Stimulated activated CD8-positive, alpha-beta memory T cell treated with anti-CD3 and anti-CD28 coated beads, Interleukin-15, amount 100 ng/mL, for 48 hours (primary cell): ENCODE results near the gene MARCHF6.
"Not testable (repeated sequence)": the region's sequence is repeated elsewhere in the genome, so short reads cannot be mapped to it uniquely, and the experiment has no call there.

ENCODE experiments used
- DNase-seq, 2 donors: peaks; one replicate each; pipeline ENCODE4 v3.0.0-alpha.2; 2020; ENCODE audit warnings: low read depth in 2 of 2

MARCHF6 gene, protein sequence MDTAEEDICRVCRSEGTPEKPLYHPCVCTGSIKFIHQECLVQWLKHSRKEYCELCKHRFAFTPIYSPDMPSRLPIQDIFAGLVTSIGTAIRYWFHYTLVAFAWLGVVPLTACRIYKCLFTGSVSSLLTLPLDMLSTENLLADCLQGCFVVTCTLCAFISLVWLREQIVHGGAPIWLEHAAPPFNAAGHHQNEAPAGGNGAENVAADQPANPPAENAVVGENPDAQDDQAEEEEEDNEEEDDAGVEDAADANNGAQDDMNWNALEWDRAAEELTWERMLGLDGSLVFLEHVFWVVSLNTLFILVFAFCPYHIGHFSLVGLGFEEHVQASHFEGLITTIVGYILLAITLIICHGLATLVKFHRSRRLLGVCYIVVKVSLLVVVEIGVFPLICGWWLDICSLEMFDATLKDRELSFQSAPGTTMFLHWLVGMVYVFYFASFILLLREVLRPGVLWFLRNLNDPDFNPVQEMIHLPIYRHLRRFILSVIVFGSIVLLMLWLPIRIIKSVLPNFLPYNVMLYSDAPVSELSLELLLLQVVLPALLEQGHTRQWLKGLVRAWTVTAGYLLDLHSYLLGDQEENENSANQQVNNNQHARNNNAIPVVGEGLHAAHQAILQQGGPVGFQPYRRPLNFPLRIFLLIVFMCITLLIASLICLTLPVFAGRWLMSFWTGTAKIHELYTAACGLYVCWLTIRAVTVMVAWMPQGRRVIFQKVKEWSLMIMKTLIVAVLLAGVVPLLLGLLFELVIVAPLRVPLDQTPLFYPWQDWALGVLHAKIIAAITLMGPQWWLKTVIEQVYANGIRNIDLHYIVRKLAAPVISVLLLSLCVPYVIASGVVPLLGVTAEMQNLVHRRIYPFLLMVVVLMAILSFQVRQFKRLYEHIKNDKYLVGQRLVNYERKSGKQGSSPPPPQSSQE

DNA sequence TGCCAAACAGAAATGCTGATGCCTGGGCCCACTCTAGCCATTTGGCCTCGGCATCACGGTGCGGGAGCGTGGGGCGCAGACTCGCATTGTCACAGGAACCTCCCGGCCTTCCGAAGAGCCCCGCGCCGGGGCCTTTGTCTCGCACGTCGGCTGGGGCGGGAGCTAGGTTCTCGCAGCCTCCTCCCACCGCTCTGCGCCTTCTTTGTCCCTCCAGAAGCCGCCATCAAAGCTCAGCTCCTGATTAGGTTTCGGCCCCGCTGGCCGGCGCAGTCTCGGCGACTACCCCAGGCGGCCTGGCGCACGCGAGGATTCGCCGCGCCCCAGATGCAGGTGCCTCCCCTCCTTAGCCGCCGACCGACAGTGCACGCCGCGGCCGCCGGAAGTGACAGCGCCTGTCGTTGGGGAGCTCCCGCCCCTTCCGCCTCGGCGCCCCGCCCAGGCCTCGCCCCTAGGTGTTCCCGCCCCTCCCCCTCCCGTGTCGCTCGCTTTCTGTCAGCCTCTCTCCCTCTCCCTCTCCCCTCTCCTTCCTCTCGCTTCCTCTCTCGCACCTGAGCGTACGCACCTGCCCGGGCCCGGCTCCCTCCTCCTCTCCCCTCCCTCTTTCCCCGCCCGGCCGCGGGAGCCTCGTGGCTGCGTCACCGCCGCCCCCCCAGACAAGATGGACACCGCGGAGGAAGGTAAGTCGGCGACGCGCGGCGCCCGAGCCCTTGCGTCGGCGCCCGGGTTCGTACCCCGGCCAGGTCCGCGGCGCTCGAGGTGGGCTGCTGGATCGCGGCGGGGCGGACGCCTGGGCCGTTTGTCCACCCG, at the start of gene MARCHF6:
MARCHF6 (plus strand) TSS at position 455 of the 807 bp plus-strand sequence; CDS start at position 659, 204 bp downstream.
- peak; percentile 91 to 92 for DNase-seq

DNA sequence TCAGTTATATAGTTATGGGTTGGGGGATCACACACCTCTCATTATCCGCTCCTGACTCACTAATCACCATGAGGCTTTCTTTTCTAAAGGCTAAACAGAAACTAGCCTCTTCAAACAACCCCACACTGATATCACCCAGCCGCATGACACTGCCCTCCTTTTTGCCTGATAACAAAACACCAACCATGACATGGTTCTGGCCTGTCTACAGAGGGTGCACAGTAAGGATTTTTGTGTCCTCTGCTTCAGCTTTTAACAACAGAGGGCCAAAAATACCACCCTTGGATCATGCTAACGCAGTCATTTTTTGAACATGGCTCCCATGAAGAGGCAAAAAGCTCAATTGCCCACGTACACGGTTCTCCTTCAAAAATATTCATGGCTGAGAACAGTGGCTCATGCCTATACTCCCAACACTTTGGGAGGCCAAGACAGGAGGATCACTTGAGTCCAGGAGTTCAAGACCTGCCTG, 49.8 kb upstream of the MARCHF6 start:
- no peak for DNase-seq

DNA sequence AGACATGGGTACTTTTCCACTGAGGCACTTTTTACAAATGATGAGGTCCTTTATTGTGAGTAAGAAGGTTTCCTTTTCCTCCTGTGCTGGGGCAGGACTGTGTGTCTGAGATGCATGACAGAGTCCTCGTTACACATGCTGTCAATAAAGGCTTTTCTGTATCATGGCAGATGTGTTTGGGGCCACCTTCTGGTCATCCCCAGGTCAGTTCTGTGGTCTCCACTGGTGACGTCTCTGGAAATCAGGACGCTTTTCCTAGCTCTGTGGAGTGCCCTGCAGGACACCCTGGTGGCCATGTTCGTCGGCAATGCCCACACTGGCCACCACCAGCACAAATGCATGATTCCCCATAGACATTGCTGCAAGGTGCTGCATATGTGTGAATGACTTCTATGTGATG, 48.6 kb upstream of the MARCHF6 start:
- no peak for DNase-seq

DNA sequence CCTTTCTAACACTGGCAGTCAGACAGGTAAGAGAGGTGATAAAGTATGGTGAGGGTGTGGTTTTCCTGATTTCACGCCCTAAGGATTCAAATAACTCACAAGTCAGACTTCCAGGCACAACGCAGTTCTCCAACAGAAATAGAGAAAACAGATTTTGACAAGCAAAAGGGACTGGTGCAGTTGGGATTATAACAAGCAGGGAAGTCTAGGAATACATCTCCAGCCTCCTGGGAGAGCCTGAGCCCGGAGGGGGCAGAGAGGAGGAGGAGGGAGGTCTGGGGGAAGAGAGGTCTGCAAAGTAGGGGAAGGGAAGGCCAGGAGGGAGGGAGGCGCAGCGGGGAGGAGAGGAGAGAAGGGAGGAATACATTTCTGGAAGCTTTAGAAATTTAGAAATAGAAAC, 47.4 kb upstream of the MARCHF6 start:
- no peak for DNase-seq

DNA sequence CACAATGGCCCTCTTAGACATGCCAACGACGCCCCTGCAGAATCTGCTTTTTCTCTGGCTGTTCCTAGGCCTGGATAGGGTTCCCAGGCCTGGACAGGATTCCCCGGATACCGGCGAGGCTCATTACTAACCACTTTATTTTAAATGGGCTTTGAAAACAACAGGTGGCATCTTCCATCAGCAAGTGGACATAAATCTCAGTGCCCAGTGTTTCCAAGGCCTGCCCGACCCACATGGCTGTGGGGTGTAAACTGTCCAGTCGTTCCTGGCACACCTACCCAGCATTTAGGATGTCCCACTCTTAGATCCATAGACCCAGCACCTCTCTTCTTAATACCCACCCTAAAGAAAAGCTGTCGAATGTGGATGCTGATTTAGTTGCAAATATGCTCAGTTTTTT, 46.7 kb upstream of the MARCHF6 start:
- no peak for DNase-seq

DNA sequence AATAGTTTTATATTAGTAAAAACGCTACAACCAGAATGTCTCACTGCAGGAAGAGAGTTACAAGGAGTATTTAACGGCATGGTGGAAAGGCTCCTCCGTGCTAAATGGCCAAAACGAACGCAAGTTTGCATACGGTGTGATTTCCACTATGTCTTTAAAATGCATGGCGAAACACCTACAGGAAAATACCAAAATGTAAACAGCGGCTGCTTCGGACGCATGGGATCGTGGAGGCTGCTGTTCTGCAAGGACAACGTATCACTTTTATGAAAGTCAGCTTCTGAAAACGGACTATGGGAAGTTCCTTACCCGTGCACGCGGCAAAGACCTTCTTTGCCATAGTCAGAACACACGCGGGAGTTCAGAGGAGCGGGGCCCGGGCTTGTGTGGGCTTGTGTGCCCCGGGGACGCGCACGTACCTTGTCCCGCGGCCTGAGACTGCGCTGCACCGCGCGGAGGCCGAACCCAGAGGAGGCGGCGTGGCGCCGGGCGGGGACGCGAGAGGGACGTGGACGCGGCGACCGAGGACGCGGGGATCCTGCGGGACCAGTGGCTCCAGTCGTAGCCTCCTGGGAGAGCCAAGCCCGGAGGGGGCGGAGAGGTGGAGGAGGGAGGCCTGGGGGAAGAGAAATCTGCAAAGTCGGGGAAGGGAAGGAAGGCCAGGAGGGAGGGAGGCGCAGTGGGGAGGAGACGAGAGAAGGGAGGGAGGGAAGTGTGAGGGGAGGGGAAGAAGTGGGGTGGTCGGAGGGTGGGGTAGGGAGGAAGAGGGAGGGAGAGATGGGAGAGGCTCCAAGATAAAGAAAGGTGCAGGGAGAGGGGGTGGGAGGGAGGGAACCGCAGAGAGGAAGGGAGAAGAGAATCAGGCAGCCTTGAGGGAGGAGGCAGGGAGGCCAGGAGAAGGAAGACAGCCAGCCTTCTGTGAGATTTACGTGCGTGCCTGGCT, 46.0 kb upstream of the MARCHF6 start, which contains the start of gene CMBL:
CMBL (minus strand) TSS at position 697 of the 943 bp plus-strand sequence. CDS start 17,140 bp downstream, outside the sequence.
- DNase-seq: no peak

DNA sequence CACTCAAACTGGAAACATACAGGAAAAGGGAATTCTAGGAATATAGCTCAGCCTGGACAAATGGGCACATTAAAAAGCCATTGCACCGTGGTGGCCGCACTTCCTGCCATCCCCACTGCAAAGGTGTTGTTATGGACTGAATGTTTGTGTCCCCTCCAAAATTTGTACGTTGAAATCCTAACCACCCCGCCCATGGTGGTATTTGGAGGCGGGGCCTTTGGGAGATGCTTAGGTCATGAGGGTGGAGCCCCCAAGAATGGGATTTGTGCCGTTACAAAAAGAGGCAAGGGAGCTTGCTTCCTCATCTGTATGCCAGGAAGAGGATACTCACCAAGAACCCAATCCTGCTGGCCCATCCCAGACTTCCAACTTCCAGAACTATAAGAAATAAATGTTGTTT, 44.7 kb upstream of the MARCHF6 start:
- no peak for DNase-seq

DNA sequence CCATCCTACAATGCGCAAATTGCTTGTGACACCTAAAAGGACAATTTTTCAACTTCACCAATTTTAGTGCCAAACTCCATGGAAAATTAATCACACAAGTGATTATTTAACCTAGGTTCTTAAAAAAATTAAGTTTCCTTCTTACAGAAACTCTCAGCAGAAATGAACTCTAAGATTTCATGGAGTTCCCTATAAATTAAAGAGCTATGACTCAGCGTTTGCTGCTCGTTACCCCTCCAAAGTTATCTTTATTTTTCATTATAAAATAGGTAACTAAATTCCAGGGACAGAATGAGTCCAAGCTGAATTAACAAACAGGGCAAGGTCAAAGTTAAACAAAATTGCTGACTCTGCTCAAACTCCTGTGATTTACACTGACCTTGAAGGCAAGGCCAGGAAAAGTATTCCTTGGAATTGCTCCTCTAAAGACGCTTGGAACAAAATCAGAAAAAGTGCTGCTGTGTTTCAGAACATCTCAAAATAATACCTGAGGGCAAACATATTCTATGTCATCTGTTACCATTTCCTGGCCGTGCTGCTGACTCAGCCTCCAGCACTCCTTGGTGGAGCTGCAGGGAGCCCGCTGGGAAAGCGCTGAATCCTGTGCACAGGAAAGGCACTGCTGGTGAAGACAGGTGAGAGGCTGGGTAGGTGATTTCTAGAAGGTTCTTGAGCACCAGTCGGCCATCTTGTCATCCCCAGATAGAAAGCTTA, 43.3 kb upstream of the MARCHF6 start:
- no peak for DNase-seq

DNA sequence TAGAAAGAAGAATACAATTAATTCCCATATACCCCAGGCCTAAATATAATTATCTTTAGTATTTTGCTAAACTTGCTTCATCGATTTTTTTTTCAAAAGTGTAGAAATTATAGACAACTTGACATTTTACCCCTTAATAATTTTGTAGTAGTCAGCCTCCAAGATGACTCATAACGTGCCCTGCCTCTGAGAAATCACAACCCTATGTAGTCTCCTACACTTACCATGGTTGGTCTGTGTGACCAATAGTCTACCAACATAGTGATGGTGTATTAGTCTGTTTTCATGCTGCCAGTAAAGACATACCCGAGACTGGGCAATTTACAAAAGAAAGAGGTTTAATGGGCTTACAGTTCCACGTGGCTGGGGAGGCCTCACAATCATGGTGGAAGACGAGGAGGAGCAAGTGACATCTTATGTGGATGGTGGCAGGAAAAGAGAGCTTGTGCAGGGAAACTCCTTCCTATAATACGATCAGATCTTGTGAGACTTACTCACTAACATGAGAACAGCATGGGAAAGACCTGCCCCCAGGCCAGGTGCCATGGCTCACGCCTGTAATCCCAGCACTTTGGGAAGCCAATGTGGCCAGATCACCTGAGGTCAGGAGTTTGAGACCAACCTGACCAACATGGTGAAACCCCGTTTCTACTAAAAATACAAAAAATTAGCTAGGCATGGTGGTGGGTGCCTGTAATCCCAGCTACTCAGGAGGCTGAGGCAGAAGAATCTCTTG, 42.5 kb upstream of the MARCHF6 start:
- not testable (repeated sequence) for DNase-seq

DNA sequence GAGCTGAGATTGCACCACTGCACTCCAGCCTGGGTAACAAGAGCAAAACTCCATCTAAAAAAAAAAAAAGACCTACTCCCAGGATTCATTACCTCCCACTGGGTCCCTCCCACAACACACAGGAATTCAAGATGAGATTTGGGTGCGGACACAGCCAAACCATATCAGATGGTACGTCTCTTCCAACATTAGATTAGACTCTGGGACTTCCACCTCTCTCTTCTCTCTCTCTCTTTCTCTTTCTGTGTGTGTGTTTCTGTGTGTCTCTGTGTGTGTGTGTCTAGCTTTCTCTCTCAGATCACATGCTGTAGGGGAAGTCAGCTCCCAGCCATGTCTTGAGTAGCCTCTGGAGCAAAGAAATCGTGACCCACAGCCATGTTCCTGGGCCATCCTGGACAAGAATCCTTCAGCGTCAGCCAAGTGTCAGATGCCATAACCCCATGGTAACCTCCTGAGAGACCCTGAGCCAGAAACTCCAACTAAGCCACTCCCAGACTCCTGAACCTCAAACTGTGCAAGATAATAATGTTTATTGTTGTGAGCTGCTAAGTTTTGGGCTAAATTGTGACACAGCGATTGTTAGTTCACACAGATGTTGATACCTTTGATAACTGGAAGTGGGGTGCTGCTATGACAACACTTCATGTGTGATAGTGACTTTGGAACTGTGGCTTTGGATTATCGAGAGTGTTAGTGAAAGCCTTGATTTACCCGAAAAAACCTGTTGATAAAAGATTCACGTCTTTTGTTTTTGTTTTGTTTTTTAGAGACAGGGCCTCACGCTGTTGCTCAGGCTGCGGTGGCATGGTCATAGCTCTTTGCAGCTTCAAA, 41.7 kb upstream of the MARCHF6 start:
- DNase-seq: no peak

DNA sequence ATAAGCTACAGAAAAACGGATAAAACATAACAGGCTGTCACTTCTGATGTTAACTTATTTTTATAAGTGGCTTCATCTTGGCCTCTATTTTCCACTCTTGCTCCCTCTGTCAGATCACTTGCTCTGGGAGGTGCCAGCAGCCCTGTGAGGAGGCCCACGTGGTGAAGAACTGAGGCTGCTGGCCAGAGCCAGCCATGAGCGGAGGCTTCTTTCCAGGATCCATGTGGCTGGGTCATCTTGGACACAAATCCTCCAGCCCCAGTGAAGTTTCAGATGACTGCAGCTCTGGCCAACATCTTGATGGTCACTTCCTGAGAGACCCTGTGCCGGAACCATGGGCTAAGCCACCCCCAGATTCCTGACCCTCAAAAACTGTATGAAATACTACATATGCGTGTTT, 38.3 kb upstream of the MARCHF6 start:
- DNase-seq: no peak

DNA sequence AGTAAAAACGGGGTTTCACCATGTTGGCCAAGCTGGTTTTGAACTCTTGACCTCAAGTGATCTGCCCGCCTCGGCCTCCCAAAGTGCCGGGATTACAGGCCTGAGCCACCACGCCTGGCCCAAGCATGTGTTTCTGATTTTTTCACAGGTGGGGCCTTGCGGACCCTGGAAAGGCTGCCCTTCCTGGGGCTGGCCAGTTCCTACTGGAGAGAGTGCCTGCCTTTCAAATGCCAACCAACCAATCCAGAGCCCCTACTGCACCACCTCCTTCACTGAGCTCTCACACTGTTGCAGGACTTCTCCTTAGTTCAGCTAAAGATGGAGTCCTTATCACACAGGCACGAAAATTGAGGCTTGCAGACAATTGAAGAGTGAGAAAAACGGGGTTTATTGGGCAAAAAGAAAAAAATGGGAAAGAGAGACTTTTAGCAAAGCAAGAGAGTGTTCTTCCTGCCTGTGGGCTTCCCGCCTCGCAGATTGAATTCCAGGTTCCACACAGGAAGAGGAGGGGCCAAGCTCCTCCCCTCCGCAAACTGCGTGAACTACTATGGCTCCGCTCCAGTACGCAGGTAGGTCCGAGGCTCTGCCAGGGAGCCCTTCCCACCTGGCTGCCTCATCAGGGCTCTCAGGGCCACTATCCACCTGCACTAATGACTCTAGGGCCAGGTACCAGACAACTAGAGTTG, 37.5 kb upstream of the MARCHF6 start:
- no peak for DNase-seq

DNA sequence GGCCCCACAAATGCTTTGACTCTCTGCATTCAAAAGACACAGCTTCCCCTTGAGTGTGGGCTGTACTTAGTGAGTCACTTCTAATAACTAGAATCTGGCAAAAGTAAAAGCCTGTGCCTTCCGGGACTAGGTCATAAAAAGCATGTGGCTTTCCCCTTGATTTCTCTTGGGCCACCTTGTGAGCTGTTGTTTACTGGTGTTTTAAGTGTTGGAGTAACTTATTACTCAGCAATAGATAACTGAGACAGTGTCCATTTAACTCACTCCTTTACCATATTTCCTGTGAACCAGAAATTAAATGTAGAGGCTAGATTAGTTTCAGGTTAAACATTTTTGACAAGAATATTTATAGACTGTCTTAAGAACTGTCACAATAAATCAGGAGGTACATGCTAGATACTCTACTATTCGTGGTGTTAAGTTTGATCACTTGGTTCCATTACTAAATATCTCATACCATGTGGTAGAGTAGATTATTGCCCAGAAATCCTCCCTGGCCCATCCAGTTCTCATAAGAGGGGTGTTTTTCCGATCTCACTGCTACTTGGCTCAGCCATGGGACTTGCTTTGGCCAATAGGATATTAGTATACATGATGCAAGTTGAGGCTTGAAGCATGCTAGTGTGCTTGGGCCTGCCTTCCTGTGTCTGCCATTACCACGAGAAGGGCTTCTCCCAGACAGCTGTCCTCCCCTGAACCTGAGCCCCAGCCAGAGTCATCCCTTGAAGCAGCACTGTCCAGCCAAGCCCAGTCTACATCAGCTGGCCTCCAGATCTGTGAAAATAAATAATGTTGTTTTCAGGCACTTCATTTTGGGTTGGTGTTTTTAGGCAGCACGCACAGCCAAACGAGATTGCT, 35.4 kb upstream of the MARCHF6 start:
- no peak for DNase-seq

DNA sequence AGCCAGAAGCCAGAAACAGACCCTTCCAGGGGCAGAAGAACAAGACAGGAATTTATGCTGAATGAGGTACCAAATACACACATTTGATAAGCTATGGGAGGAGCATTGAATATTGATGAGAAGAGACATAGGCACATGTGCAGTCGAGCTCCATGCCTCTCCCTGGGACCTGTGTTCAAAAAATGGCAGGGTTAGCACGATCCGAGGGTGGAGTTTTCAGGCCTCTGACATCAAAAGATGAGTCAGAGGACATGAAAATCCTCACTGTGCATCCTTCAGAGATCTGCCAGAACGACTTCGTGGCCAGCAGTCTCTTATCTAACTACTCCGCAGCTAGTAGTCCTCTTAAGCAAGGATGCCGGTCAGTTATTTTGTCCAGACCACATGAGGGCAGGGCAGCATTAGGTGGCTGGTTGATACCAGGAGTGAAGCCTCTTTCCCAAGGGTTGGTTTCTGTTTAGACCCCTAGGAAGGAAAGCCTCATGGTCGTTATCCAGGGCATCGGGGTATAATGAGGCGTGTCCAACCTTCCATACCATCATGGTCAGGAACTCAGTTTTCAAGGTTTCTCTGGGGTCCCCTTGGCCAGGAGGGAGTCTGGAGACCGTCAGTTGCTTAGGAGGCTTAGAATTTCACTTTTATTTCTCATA, 34.2 kb upstream of the MARCHF6 start:
- DNase-seq: no peak

DNA sequence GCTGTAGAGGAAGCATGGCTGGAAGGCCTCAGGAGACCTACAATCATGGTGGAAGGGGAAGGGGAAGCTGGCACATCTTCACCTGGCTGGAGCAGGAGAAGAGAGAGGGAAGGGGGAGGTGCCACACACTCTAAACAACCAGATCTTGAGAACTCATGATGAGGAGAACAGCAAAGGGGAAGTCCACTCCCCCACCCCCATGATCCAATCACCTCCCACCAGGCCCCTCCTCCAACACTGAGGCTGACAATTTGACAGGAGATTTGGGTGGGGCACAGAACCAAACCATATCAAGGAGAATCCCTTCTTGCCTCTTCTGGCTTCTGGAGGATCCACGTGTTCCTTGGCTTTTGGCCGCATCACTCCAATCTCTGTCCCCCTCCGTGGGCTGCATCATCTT, 32.7 kb upstream of the MARCHF6 start:
- no peak for DNase-seq

DNA sequence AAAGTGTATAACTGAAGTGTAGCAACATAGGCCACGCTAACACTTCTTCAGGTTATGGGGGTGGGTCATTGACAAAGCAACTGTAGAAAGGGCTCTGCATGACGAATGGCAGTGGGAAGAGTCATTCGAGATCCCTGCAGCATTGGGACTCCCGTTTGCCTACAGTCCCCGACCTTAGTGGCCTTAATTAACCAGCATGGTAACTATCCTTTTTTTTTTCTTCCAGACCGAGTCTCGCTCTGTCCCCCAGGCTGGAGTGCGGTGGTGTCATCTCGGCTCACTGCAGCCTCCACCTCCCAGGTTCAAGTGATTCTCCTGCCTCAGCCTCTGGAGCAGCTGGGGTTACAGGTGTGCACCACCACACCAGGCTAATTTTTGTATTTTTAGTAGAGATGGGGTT, 31.6 kb upstream of the MARCHF6 start:
- no peak for DNase-seq
